Stimulated activated CD4-positive, alpha-beta T cell treated with anti-CD3 and anti-CD28 coated beads, Interleukin-15, amount 100 ng/mL, for 48 hours (primary cell): ENCODE results near the gene MORN1.

Experiments
- DNase-seq, 2 donors: peaks; one replicate each; pipeline ENCODE4 v3.0.0-alpha.2; 2020; ENCODE audit warnings: low read depth in 2 of 2

MORN1 gene

DNA sequence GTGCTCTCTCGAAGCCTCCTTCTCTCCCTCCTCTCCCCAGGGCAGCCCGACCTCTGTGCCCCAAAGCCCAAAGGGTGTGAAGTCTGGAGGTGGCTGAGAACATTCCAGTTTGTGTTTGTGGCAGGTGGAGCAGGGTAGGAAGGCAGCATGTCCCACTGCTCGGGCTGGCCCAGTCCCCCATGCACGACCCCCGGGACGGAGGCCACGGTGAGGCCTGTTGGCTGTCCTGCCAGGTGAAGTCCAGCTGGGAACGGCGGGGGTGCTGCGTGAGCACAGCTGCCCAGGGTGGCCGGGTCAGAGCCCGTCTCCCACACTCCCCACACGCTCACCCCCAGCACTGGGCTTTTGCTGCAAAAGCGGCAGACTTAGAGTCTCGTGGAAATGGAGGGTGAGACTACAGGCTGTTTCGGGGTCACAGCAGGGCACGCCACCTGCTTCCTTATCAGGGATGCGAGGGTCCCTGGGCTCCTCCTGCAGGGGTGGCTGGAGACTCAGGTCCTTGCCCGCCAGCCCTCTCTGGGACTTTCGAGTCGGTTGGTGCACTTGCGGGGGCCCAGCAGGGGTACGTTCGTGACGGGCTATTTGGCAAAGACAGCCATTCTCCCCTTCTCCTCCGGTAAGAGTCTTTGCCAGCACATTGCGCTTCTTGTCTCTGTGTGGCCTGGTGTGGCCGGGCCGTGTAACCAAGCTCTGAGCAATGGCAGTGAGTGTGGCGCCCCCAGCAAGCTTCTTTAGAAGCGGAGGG lies 40.3 kb downstream of the MORN1 start:
- DNase-seq = no peak

DNA sequence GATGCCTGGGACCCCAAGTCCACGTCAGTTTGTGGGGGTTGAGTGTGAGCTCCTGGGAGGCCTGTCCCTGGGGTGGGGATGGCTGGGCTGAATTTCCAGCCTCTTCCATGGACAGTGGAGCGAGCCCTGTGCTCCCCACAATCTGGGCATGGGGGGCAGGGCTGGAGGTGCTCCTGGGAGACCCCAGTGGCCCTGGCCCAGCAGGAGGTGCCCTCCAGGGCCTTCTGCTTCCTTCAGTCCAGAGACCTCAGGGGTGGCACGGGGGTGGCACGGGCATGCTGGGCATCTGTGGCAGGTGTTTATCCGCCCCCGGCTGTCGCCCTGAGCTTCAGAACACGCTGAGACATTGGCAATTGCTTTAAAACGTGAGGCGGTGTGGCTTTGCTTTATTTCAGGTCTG lies 40.9 kb downstream of the MORN1 start:
- DNase-seq = no peak

DNA sequence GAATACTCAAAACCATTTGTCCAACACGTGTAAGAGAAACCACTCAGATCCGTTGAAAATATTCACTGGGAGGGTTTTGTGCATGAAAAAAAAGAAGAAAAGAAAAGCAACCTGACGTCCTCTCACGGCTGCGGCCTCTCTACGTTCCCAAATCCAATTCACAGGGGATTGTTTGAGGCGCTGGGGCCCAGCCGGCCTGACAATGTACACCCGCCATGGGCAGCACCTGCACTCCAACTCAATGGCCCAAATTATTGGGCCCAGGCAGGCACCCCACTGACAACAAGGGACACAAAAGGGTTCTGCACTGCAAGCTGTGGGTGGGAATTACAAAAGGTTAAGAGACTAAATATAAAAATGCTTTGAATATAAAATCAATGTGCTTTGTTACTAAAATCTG lies 41.5 kb downstream of the MORN1 start:
- DNase-seq = no peak

DNA sequence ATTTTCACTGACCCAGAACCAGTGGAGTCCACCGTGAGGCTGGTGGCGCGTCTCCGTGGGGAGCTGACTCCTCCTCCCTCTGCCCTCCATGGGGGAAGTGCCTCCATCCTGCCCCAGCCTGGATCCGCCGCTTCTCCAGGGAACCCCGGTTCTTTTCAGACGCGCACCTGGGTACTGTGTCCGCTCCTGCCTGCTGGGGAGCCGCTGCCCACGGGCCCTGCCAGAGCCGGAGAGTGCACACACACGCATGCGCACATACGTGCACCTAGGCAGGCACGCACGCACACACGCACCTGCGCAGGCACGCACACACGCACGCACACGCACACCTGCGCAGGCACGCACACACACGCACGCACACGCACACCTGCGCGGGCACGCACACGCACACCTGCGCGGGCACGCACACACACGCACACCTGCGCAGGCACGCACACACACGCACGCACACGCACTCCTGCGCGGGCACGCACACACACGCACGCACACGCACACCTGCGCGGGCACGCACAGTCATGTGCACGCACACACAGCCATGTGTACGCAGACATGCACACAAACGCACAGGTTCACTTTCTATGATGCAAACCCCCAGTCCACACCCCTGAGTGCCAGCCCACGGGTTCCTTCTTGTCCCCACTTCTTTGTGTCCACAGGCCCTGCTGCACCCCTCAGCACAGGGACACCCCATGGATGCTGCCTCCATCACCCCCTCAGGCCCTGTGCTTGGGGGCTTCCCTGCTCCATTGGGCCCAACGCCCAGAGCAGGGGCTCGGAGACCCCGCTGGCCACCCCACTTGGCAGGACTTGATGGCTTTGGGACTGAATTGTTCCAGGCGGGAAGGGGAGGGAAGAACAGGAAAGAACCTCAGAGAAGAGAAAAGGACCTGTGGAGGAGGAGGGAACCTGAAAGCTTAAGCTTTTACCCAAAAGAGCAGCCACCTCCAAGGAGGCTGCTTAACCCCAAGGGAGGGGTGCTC lies 42.7 kb downstream of the MORN1 start:
- DNase-seq = no peak

DNA sequence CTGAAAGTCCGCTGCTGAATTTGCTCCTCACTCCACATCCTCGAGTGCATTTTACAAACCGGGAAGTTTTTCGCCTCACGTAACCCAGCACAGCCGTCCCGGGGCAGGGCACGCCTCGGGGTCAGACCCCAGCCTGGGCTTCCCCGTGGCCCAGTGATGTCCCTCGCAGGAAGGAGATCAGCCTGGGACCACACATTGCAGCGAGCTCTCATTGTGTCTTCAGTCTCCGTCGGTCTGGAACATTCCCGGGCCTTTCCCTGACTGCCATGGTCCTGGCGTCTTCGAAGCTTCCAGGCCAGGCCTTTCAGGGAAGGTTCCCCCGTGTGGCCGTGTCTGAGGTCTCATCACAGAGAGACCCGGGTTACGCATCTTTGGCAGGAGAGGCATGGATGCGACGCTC lies 43.5 kb downstream of the MORN1 start:
- no peak for DNase-seq

DNA sequence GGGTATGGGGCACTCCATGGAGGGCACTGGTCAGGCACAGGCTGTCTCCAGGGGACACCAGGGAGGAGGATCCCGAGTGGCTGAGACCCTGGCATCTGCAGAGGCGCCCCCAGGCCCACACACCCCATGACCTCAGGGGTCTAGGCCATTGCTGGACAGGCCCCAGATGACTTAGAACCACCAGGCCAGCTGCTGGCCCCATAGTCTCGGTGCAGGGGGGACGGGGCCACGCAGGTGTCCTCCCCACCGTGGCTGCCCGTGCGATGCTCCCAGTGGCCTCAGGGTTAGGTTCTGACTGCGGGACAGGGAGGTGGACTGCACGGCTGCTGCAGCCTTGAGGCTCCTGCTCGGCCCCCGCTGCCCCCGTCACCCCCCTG lies 44.0 kb downstream of the MORN1 start:
- no peak for DNase-seq

DNA sequence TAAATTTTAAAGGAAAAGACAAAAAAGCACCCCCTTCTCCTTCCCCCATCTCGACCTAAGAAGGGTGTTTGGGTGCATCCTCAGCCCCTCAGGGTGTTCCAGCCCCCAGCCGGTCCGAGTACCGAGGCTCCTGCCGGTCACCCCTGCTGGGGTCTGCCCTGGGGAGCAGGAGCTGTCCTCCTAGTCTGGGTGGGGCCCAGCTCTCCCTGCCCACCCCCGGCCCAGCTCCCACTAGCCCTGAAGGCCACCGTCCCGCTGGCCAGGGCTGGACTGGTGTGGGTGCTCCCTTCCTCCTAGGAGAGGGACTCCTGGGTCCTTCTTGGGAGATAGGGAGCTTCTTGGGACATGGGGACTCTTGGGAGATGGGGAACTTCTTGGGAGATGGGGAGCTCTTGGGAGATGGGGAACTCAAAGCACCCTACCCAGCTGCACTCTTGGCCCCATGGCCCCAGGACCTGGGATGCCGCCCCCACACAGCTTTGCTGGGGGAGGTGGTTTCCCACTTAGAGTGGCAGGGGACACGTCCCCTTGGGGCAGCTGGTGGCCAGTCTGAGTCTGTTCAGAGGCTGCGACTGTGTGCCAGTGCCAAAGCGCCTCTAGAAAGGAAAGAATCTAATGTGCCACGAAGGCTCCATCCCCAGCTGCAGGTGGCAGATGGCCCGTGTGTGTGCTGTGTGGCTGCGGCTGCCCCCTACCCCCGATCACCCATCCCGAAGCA lies 44.5 kb downstream of the MORN1 start:
- DNase-seq = no peak

DNA sequence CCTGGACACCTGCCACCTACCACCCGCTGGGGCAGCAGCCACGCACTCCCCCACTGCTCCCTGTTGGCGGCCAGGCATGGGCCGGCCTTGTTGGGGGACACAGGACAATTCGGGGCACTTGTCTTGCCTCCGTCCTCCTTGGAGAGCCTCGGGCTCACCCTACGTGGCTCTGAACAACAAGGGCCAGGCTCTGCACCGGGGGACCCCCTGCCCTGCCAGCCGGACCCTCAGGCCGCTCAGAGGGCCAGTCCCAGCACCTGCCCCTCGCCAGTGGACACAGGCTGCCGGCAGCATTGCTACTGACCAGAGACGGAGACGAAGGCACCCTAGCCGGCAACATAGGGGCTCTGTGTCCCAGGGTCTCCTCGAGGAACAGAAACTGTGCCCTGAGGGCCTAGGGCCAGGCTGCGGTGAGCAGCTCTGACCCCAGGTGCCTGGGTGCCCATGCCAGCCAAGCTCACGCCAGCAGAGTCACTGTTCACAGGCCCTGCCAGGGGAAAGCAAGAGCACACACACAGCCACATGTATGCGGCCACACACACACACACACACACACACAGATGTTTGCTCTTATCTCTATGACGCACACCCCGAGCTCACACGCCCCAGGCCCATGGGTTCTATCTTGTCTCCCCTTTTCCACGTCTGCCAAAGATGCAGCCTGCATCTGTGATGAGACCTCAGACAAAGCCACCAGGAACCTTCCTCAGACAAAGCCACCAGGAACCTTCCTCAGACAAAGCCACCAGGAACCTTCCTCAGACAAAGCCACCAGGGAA lies 45.9 kb downstream of the MORN1 start:
- no peak for DNase-seq

DNA sequence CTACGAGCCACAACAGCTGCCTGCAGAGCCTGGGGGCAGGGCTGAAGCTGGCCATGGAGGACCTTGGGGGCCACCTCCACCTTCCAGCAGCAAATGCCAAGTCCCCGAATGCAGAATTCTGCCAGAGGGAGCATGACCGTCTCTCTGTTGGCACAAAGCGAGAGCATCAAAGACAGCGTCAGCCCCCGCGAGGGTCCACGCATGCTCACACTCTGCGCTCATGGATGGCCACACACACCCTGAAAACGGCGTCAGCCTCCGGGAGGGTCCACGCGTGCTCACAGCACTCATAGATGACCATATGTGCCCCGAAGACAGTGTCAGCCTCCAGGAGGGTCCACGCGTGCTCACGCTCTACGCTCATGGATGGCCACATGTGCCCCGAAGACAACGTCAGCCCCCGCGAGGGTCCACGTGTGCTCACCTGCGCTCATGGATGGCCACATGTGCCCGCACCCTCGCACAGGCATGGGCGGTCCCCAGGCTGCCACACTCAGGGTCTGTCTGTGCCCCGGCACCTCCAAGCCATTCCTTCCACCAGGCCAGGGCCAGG lies 46.5 kb downstream of the MORN1 start:
- DNase-seq = no peak

DNA sequence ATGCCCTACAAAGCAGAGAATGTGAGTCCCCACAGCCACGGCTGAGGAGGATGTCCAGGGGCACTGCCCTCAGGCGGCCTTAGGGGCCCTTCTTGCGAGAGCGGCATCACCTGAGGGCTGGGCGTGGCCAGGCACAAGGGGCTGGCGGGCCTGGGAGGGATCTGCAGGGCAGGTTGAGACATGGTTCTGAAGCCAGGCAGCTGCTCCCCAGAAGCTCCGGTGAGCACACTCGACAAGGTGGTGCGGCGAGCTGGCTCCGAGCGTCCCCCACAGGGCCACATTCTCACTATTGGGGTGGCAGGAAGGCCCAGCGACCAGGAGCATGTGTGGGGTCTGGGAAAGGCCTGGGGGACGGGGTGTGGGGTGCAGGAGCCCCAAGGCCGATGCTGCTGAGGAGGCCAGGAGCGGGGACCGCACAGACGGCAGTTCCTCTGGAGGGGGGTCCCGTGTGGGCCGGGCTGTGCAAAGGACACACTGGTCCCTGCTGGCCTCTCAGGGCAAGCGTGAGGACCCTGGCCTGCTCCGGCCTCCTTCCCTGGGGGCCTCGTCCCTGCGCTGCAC lies 47.2 kb downstream of the MORN1 start:
- DNase-seq = no peak

DNA sequence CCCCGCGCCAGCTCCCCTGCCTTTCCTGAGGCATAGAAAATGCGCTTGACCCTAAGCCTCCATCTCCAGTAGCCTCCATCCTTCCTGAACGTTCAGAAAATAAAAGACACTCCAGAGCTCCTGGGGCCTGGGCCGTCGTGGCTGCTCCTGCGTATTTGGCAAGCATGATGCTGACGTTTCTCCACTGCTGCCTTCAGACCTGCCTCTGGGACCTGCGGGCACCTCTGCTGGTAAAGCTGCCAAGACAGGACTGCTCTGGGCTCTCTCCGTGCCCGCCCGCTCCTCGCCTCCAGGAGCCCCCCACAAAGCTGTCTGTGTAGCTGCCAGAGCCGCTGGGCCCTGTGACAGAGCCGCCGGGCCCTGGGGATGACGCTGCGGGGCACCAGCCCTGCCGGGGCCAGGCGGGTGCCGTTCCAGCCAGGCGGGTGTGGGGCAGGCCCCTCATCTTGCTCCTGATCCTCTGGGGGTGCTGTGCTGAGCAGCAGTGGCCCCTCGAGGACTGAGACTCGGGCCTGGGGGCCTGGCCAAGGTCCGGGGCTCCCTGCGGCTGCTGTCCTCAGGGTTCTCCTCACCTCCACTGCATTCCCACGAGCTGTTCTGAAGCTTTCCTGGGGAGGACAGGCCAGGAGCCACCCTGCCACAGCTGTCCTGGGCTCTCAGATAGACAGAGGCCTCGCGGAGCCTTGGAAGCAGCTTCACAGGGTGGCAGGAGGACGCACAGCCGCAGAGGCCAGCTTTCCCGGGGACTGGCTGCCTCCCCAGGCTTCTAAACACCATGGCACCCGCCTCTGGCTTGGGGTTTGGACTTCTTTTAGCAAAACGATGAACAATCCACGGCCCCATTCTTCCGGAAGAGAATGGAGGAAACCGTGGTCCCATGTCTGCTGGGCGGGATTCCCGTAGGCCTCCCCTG lies 48.1 kb downstream of the MORN1 start:
- DNase-seq = no peak

DNA sequence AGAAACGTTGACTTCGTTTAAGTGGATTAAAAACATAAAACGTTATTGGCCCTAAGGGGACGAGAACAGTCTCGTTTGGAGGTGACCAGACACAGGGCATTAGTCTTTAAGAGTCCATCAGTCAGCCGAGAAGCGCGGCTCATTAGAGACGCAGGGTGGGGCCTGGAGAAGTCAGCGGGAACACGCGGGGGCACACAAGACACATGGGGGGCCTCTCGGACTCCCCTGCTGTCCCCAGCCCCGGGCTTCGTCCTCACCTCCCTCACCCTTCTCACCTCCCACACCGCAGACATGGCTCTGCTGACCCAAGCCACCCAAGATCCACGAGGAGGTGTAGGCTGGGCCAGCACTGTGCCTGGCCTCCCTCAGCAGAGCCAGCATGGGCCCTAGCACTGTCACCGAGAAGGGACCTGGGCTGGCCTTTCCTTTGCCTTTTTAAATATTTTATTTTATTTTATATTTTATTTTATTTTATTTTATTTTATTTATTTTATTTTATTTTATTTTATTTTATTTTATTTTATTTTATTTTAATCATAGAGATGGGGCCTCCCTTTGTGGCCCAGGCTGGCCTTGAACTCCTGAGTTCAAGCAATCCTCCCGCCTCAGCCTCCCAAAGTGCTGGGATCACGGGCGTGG lies 48.9 kb downstream of the MORN1 start:
- no peak for DNase-seq

DNA sequence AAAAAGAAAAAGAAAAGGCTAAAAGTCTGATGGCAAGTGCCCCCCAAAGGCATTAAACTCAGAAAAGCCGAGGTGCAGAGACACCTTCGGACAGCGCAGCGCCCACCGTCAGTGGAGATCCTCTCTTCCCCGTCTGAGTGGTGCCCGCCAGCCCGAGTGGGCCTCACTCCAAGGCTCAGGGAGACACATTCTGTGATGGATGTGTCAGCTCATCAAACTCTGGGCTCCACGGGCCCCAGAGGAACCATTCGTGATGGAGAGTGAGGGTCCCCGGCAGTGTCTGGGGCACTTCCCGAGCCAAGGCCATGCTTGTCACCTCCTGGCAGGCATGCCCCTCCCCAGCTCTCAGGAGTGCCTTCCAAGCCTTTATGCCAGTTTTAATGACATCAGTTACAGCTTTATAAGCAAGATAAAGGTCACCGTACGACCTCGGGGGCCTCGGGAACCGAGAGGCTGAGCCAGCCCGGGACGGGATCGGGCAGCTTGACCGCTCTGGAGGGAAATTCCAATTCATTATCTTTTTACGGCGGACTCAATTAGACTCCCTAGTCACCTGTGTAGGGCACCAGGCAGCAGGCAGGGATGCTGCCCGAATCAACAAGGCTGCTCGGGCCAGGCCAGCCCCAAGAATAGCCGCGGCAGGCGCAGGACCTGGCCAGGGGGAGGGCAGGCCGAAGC lies 49.5 kb downstream of the MORN1 start:
- DNase-seq = no peak

DNA sequence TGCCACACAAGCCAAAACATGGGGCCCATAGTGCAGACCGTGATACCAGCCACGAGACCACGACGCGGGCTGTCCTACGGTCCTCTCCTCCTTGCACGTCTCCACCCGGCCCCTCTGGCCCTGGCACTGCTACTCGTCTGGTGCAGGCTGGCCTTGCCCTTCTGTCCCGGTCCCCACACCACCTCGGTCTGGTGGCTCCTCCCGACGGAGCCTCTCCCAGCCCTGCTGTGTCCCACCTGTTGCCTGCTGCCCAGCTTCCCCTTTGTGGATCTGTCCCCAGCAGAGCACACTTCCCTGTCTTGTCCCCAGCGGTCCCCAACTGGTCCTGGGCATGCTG lies 50.5 kb downstream of the MORN1 start:
- no peak for DNase-seq

DNA sequence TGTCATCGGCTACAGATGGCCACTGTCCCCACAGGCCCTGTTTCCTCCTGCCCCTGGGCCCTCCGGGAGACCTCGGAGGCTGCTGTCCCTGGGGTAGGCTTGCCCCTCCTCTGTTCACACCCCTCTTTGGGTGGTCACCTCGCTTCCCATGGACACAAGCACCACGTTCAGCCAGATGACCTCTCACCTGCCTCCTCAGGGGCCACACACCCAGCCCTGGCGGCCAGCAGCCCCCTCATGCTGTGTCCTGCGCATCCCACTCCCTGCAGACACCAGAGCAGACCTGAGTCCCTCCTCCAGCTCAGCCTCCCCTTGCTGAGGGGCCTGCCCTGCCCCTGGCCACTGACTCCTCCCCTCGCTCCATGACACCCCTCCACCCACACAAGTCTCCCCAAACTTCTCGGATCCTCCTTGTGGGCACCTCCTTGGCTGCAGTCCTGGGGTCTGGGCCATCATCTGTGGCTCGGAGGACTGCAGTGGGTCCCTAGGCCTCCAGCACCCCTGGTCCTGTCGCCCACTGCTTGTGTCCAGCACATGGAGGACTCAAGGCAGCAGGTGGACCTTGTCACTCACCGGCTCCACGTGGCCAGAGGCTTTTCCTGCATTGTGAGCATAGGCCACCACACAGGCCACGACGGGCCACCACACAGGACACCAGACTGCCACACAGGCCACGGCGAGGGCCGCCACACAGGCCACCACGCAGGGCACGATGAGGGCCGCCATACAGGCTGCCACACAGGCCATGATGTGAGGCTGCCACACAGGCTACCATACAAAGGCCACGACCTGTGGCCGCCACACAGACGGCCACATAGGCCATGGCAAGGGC lies 51.1 kb downstream of the MORN1 start:
- DNase-seq = no peak

DNA sequence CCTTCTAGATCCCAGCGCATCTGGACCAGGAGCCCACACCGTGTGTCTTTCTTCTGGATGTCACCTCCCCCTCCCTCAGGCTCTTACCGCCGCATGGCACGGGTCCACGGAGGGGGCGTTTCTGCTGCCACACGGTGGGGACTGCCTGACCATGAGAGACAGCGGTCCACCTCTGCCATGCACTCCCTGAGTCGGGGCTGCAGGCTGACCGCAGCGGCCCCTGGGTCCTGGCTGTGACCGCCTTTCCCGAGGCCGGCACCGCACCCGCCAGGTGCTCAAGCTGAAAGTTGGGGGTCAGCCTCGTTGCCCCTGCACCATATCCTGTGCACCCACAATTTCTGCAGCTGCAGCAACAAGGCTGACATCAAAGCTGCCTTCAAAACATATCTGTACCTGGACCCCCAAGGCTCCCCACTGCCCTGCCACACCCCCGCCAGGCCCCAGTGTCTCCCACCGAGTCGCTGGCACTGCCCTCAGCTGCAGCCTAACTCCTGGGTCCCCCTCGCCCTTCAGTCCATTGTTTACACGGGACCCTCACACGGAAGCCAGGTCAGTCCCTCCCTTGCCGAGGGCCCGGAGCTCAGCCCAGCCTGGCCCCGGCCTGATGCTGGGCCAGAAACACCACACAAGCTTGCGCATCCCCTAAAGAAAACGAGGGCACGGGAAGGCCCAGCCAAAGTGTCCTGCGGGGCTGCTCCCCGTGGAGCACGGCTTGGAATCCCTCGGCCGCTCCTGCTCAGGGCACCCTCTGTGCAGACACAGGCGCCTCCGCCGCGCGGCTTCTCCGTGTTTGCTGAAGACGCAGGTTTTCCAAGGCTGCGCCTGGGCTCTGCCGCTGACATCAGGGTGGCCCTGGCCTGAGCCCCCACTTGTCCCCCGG lies 51.9 kb downstream of the MORN1 start:
- no peak for DNase-seq

DNA sequence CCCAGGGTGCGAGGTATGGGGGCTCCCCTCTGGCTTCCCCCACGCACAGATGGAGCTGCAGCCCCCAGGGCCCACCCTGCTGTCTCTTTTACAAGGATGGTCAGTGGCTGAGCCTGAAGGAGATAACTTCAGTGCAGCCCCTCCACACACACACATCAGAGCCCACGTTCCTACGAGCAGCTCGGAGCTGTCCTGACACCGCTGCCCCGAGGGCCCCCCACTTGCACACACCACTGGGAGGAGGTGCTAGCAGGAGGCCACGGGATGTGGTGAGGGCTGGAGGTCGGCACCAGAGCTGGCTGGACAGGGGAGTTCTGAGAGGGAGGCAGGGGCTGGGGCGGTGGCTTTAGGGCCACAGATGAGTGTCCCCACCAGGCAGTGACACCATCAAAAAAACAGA lies 53.9 kb downstream of the MORN1 start:
- no peak for DNase-seq
